WI38 (cell line): ENCODE data around the gene SMTN.

ENCODE experiments used
- H3K4me3 ChIP-seq: 2 replicates; pipeline ENCODE4 v1.5.1; 2011; ENCODE audit warnings: low read depth, mild to moderate bottlenecking, control low read depth, low read length
- TF ChIP-seq, protein P1 (sequence below): IDR thresholded peaks from 2 replicates; pipeline ENCODE4 v1.5.1; 2012; ENCODE audit warnings: low read depth, mild to moderate bottlenecking, control low read depth, low read length

Gene SMTN

GRCh38 chr22:31099386-31099785, 18.3 kb downstream of the SMTN start:
- no peak overlapping the region for H3K4me3 ChIP-seq

DNA sequence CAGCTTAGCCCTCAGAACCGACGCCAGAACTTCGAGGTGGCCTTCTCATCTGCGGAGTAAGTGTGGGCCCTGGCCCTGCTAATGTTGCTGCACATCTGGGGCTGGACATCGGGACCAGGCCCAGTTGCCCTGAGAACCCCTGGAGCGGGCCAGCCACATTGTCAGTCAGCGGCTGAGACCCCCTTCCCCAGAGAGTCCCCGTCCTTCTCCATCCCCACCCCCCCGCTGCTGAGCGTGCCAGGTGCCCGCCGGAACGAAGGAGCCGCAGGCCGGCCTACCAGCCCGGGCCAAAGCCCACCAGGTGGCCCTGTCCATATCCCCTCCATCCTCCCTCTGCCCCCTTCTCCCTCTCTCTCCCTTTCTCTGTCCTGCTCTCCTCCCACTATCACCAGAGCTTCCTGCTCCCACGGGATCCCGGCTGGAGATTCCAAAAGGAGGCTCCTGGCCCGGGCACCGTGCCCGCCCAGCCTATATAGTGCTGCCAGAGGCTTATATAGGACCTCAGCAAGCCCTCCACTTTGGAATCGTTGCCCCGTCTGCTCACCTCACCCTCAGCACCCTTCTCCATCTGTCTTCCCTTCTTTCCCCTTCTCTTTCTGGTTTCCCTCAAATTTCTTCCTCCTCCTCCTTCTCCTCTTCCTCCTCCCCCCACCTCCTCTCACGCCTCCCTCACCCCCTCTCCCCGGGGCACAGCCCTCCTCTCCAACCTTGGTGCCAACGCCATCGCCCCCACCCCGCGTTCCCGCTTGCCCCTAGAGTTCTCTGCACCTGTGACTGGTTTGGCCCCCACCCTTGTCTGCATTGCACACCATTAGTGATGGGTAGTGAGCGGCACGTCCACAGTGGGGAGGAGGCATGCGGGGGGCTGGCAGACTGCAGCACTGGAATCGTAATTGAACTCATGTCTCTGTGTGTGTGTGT, 19.0 kb downstream of the SMTN start:
- TF ChIP-seq, protein P1, sequence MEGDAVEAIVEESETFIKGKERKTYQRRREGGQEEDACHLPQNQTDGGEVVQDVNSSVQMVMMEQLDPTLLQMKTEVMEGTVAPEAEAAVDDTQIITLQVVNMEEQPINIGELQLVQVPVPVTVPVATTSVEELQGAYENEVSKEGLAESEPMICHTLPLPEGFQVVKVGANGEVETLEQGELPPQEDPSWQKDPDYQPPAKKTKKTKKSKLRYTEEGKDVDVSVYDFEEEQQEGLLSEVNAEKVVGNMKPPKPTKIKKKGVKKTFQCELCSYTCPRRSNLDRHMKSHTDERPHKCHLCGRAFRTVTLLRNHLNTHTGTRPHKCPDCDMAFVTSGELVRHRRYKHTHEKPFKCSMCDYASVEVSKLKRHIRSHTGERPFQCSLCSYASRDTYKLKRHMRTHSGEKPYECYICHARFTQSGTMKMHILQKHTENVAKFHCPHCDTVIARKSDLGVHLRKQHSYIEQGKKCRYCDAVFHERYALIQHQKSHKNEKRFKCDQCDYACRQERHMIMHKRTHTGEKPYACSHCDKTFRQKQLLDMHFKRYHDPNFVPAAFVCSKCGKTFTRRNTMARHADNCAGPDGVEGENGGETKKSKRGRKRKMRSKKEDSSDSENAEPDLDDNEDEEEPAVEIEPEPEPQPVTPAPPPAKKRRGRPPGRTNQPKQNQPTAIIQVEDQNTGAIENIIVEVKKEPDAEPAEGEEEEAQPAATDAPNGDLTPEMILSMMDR = no peak
- no peak overlapping the region for H3K4me3 ChIP-seq

More at GRCh38 chr22:31099386-31099785, 18.3 kb downstream of the SMTN start:
- TF ChIP-seq, protein P1 = no peak

- no peak overlapping the region for H3K4me3 ChIP-seq
- TF ChIP-seq, protein P1 = no peak
Measured at GRCh38 chr22:31100762-31101525, 19.8 kb downstream of the SMTN start.

DNA sequence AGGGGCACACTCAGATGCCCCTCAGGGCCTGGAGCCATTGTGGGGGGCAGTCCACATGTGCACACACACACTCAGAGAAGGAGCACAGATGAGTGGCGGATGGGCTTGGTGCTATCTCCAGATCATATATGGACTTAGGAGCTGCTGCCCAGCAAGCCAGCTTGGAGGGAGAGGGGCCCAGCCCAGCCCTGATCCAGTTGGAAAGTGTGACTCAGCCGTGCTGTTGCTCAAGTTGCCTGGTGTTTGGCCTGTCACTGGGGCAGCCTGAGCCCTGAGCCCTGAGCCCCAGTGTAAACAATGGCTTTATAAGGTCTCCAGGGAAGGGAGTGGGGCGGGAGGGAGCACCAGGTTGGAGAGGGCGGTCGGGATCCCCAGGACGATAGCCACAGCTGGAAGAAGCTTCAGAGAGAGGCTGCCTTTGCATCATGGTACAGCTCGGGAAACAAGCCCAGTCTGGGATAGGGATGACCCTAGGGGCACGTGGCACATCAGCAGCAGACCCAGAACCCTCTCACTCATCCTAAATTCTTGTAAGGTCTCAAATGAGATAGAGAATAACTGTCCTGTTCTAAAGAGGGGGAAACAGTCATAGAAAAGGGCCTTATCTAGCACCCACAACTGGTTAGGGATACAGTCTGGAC, 21.4 kb downstream of the SMTN start:
- no peak overlapping the region for H3K4me3 ChIP-seq

GRCh38 chr22:31103111-31103510, 22.0 kb downstream of the SMTN start:
- H3K4me3 ChIP-seq = no peak overlapping the region
- TF ChIP-seq, protein P1 = no peak

More for the DNA sequence above, 21.4 kb downstream of the SMTN start:
- TF ChIP-seq, protein P1 = no peak

DNA sequence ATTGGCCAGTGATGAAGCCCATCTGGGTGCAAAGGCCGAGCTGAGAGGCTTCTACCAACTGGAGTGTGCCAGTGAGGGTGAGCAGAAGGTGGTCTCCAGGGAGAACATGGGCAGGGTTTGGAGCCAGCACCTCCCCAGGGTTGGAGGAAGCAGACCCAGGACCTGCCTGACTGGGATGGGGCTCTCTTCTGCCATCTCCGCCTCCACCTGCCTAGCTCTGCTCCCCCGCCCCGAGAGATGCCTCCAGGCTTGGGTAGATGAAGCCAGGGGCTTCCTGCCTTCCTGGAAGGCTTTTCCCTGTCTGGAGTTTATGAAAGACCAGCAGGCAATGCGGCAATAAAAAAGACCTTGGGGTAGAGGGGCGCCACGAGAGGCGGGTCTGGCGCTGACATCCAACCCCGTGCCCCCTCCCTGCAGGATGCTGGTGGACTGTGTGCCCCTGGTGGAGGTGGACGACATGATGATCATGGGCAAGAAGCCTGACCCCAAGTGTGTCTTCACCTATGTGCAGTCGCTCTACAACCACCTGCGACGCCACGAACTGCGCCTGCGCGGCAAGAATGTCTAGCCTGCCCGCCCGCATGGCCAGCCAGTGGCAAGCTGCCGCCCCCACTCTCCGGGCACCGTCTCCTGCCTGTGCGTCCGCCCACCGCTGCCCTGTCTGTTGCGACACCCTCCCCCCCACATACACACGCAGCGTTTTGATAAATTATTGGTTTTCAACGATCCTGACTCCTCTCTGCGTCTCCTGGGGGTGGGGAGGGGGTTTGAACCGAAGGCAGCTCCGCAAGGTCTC, 23.0 kb downstream of the SMTN start:
- H3K4me3 ChIP-seq = no peak overlapping the region
- TF ChIP-seq, protein P1 = no peak
